GM04504 (cell line): ENCODE measurements around the gene MRPL42.
"Not testable (repeated sequence)": the region's sequence is repeated elsewhere in the genome, so short reads cannot be mapped to it uniquely, and the experiment has no call there.

Source experiments
- DNase-seq: peaks from one replicate; pipeline ENCODE4 v3.0.0-alpha.2; 2012; ENCODE audit warnings: low read depth

MRPL42 gene

DNA sequence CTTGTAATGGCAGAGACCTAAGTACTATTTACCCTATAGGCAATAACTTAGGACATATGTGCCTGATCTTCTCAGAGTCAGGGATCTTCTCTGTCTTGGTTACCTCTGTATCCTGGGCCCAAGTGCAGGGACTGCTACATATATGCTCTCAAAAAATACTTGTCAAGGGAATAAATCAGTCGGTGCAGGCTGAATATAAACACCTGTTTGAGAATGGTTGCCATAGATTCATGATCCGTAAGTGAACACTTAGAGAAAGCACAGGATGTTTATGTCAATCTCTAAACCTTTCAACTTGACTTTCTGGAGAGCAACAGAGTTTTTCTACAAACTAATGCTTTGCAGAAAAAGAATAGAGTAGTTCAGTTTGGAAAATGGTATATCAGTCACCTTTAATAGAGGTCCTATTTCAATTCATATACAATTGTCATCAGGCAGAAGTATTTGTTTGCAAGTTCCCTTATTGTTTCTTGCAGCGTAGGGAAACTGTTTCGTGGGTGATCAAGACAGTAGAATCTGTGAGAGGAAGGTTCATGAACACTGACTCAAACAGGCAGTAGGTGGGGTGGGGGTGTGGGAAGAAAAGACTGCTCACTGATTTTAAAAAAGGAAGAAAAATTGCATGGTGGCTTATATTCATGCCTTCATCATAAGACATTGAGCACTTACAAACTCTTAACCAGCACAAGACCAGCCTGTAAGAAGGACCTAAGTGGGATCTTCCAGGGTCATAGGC lies 19.6 kb upstream of the MRPL42 start:
- DNase-seq, result no peak

DNA sequence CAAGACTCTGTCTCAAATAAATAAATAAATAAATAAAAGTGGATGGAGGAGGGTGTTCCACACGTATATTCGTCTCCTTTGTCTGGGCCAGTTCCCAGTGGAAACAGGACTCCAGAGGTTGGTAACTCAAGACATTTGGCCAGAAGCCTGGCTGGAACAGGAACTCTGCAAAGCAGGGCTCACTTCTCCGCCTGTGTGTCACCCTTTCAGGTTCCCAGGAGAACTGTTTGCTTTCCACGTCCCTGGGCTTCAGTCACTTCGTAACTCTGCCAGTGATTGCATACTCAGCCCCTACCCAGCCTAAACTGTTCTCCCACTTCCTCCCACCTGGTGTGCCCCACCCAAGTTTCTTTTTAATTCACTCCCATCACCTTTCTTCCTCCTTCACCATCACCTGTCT lies 18.5 kb upstream of the MRPL42 start:
- no peak for DNase-seq

DNA sequence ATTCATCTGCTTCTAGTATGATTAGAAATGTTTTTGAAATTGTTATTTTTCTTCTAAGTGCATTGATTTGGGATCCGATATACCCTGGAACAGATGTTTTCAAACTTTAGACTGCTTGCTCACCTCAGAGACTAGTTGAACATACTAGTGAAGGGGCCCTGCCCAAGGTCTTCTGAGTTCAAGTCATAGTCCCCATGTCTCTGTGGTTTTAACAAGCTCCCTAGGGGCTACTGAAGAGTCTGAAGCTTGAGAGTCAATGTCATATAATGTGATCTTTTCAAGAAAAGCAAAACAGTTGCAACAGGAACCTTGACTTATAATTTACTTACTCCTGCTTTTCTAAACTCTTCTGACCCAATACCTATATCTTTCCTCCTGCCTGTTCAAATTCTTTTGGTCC lies 18.0 kb upstream of the MRPL42 start:
- DNase-seq, result no peak

DNA sequence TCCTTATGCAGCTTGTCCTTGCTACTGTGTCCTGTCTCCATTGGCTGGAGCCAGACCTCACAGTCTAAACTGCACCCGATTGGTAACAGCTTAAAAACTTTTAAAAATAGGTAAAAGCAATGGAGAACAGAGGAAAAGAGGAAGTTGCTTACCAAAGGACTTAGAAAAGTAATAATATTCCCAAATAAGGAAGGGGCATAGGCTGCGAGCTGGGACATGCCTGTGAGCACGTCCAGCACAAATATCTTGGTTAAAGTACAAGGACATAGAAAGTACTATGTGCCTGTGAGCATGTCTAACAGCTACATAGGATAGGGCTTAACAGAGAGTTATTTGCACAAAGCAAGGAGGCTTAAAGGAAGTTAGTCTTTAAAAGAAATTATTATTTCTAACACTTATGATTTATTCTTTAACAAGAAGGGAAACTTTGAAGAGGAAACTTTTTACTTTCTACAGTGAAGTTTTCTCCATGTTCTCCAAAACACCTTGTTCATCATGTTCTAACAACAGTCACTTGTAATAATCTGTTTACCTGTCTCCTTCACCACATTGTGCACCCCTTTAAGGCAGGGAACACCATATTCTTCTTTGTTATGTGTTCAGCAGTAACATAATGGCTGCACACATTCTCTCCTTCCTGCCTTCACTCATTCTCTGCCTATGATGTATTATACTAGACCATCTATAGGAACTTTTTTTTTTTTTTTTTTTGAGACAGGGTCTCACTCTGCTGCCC lies 15.7 kb upstream of the MRPL42 start:
- no peak for DNase-seq

DNA sequence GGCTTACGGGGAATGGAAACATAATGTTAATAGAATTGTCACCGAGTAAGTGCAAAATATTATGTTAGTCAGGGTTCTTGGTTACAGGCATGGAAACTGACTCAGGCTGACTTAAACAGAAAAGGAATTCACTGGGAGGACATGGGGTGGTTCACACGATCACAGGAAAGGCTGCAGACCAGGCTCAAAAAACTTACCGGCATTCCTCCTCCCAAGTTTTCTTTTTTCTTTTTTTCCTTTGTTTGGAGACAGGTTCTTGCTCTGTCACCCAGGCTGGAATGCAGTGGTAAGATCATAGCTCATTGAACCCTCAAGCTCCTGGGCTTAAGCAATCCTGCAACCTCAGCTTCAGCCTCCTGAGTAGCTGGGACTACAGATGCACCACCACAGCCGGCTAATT lies 13.7 kb upstream of the MRPL42 start:
- DNase-seq, result no peak

DNA sequence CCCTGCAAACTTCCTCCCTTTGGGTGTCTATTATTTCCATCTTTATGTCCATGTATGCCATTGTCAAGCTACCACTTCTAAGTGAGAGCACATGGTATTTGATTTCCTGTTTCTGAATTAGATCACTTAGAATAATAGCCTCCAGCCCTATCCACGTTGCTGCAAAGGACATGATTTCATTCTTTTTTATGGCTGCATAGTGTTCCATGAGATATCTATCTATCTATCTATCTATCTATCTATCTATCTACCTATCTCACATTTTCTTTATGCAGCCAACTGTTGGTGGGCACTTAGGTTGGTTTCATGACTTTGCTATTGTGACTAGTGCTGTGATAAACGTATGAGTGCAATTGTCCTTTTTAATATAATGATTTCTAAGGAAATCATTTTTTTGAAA lies 11.2 kb upstream of the MRPL42 start:
- no peak for DNase-seq

DNA sequence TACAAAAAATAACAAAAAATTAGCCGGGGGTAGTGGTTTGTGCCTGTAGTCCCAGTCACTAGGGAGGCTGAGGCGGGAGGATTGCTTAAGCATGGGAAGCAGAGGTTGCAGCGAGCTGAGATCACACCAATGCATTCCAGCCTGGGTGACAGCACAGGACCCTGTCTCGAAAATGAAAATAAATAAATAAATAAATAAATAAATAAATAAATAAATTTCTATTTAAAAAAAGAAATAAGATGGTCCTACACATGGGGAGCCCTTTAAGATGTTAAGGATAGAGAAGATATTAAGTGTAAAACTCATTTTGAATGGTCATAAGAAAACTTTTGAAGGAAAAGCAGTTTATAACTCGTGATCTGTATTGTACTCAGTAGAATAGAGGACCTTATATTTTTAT lies 8.2 kb upstream of the MRPL42 start:
- no peak for DNase-seq

DNA sequence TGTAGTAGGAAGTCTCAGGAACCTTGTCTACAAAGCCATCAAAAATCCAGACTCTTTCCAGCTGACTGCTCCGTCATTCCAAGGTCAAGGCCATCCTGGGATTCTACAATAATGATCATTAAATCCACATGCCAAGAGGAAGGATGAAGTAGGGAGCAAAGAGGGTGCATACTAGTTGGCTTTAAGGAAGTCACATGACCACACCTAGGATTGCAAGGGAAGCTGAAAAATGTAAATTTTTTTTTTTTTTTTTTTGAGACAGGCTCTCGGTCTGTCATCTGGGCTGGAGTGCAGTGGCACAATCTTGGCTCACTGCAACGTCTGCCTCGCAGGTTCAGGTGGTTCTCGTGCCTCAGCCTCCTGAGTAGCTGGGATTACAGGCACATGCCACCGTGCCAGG lies 7.3 kb upstream of the MRPL42 start:
- DNase-seq, result no peak

DNA sequence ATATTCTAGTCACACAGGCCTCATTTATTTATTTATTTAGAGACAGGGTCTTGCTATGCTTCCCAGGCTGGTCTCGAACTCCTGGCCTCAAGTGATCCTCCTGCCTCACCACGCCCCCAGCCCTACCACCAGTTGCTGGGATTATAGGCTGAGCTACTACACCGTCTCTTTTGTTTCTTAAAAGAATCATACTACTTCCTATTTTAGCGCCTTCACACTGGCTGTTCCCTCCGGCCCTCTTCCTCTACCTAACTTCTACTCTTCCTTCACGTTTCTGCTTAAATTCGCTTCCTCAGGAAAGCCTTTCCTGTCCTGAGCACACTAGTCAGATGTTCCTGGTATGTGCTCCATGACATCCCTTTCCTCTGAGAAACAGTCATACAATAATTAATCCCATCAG lies 6.4 kb upstream of the MRPL42 start:
- DNase-seq, result no peak

DNA sequence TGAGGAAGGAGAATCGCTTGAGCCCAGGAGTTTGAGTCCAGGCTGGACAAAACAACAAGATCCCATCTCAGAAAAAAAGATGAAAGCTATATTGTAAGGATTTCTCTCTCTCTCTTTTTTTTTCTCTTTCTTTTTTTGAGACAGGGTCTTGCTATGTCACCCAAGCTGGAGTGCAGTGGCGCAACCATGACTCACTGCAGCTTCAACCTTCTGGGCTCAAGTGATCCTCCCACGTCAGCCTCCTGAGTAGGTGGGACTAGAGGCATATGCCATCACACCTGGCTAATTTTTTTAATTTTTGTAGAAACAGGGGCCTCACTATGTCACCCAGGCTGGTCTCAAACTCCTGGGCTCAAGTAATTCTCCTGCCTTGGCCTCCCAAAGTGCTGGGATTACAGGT lies 5.8 kb upstream of the MRPL42 start:
- no peak for DNase-seq

DNA sequence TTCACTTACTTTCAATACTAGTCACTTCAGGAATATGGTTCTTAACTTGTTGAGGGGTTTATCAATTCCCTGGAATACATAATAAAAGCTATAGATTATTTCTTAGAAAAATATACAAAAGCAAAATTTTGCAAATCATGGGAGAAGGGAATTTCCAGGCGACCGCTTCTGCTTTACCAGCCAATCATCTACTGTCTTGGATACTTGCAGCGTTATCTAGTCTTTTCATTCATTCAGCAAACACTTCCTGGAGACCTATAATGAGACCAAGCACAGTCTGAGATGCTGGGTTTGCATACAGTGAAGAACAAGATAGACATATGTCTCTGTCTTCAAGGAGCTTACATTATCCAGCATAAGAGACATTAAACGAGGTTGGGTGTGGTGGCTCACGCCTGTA lies 1.5 kb upstream of the MRPL42 start:
- no peak for DNase-seq

DNA sequence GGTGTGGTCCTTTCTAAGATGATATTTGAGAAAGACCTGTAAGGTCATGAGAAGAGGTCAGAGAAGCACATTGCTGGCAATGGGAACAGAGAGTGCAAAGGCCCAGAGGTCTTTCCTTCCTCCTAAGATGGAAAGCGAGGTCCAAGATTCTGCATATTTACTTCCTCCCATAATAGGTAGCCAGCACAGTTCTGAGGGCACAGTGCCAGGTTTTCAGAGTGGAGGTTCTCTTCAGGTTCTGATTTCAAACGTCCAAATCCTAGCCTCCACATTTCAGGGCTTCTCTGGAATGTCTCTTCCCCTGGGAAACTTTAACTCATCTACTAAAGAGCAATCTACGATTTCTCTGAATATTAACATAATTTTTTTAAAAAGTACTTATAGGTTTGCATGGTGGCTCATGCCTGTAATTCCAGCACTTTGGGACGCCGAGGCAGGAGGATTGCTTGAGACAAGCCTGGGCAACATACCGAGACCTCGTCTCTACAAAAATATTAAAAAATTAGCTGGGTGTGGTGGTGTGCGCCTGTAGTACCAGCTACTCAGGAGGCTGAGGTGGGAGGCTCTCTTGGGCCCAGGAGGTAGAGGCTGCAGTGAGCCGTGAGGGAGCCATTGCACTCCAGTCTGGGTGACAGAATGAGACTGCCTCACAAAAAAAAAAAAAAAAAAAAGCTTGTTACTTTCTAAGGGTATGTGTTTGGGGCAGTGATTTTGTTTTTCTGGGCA lies 526 bp upstream of the MRPL42 start:
- no peak for DNase-seq

DNA sequence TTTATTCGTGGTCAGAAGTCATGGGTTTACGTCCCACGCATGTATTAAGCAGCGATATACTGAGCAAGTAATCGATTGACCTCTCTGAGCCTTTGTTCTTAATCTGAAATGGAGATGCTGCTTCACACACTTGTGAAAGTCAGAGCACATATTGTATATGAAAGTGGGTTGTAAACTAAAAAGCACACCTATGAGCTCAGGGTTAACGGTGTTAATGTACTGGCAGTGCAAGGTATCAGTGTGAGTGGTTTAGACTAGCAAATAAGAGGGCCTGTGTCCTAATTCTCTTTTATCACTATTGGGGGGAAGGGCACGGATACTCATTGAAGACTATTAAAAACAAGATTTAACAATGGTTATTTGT lies 676 bp downstream of the MRPL42 start:
- no peak for DNase-seq

DNA sequence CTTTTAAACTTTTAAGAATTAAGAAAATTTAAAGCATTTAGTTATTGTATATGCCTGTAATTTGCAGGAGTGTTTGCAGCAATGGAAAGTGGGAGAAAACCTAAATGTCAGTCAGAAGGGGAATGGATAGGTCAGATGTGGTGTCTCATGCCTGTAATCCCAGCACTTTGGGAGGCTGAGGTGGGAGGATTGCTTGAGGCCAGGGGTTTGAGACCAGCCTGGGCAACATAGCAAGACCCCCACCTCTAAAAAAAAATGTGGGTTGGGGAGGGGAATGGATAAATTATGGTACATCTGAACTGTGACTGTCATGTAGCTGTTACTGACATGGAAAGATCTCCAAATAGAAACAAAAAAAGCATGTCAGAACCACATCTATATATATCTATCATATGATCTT lies 2.1 kb downstream of the MRPL42 start:
- no peak for DNase-seq

DNA sequence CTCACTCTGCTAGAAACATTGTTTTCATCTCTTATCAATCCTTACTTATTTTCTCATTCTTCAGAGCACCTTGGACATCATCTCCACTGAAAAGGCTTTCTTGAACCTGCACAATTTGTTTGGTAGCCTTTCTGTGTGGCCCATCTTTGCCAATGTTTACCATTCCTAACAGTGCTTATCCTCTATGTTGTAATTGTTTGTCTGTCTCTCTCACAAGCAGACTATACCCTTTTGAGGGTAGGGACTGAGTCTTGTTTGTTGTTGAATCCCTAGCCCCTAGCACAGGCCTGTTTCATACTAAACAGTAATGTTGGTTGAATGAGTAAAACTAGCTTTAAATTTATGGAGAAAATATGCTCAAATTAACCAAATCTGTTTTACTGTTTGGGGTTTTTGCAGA lies 9.2 kb downstream of the MRPL42 start:
- no peak for DNase-seq

DNA sequence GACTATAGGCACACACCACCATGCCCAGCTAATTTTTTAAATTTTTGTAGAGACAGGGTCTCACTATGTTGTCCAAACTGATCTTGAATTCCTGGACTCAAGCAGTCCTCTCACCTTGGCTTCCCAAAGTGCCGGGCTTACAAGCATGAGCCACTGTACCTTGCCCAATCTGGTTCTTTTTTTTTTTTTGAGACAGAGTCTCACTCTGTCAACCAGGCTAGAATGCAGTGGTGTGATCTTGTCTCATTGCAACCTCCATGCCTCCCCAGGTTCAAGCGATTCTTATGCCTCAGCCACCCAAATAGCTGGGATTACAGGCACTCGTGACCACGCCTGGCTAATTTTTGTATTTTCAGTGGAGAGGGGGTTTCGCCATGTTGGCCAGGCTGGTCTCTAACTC lies 15.4 kb downstream of the MRPL42 start:
- no peak for DNase-seq

DNA sequence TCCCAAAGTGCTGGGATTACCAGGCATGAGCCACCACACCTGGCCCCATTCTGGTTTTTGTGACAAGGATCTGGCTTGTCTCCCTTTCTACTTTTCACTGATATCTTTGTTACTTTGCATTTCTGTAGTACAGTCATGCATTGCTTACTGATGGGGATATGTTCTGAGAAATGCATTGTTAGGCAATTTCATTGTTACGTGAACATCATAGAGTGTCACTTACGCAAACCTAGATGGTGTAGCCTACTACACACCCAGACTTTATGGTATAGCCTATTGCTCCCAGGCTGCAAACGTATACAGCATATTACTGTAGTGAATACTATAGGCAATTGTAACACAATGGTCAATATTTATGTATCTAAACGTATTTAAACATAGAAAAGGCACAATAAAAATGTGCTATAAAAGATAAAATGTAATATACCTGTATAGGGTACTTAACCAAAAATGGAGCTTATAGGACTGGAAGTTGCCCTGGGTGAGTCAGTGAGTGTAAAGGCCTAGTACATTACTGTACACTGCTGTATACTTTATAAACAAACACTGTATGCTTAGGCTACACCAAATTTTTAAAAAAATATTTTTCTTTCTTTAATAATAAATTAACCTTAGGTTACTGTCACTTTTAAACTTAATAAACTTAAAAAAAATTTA lies 16.0 kb downstream of the MRPL42 start:
- no peak for DNase-seq

DNA sequence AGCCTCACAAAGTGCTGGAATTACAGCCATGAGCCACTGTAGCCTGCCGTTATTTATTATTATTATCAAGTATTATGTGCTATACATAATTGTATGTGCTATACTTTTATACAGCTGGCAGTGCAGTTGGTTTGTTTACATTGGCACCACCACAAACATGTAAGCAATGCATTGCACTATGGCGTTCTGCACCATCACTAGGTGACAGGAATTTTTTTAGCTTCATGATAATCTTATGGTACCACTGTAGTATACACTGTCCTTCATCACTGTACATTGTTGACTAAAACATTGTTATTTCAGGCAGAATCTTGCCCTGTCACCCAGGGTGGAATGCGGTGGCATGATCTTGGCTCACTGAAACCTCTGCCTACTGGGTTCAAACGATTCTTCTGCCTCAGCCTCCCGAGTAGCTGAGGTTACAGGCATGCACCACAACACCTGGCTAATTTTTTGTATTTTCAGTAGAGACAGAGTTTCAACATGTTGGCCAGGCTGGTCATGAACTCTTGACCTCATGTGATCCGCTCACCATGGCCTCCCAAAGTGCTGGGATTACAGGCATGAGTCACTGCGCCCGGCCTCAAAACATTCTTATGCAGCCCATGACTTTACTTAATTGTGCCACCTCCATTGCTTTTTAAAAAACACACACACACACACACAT lies 17.1 kb downstream of the MRPL42 start:
- no peak for DNase-seq

DNA sequence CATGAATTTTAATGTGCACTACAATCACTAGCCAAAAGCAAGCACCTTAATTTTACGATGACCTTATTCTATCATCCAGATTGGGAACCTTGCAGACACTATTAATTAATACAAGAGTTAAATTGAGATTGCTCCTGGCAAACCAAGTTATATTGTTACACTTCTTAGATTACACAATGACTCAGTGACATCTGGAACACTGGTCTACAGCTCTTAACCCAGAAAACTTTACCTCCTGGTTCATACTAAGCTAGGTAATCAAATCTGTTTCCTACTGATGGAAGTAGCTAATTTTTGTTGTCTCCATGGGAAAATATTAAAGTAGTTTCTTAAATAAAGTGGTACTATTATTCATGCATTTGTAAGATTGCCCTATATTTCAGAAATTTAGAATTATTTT lies 25.5 kb downstream of the MRPL42 start:
- not testable (repeated sequence) for DNase-seq

DNA sequence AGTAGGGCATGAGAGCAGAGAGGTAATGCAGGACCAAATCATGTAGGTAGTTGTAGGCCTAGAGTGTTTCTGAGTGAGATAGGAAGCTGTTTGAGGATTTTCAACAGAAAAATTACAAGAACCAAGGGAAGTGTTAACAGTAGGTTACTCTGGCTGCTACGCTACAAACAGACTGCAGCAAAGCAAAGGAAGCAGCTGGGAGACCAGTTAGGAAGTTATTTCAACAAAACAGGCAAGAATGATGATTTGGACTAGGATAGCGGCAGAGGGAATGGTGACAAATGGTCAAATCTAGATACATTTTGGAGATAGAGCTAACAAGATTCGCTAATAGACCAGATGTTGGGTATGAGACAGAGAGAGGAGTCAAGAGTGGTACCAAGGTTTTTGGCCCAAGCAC lies 26.8 kb downstream of the MRPL42 start:
- DNase-seq, result no peak

DNA sequence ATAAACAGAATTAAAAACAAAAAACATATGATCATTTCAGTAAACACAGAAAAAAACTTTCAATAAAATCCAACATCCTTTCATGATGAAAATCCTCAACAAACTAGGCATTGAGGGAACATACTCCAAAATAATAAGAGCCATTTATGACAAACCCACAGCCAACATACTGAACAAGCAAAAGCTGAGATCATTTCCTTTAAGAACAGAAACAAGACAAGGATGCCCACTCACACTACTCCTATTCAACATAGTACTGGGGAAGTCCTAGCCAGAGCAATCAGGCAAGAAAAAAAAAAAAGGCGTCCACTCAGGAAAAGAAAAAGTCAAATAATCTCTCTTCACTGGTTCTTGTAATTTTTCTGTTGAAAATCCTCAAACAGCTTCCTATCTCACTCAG lies 30.1 kb downstream of the MRPL42 start:
- no peak for DNase-seq

DNA sequence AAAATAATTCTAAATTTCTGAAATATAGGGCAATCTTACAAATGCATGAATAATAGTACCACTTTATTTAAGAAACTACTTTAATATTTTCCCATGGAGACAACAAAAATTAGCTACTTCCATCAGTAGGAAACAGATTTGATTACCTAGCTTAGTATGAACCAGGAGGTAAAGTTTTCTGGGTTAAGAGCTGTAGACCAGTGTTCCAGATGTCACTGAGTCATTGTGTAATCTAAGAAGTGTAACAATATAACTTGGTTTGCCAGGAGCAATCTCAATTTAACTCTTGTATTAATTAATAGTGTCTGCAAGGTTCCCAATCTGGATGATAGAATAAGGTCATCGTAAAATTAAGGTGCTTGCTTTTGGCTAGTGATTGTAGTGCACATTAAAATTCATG lies 31.5 kb downstream of the MRPL42 start:
- not testable (repeated sequence) for DNase-seq
